Mesendoderm (in vitro differentiated cells): ENCODE measurements around the gene SUFU.
"Not testable (repeated sequence)": the region's sequence is repeated elsewhere in the genome, so short reads cannot be mapped to it uniquely, and the experiment has no call there.

Experiments used
- DNase-seq: peaks from one replicate; pipeline ENCODE4 v3.0.0; 2013
- H2AK5ac ChIP-seq: 2 replicates; pipeline ENCODE4 v1.6.1; 2013; ENCODE audit warnings: low read length, inconsistent platforms
- H2BK120ac ChIP-seq: 2 replicates; pipeline ENCODE4 v1.6.1; 2013; ENCODE audit warnings: low read depth, mild to moderate bottlenecking, low read length, moderate library complexity, mixed read lengths
- H2BK15ac ChIP-seq: replicated peaks from 2 replicates; pipeline ENCODE4 v1.6.1; 2013; ENCODE audit warnings: low read depth, mild to moderate bottlenecking, moderate library complexity
- H2BK5ac ChIP-seq: 2 replicates; pipeline ENCODE4 v1.6.1; 2013; ENCODE audit warnings: low read length, inconsistent platforms
- H3K18ac ChIP-seq: 2 replicates; pipeline ENCODE4 v1.6.1; 2013; ENCODE audit warnings: mild to moderate bottlenecking, low read length, mixed read lengths
- H3K23ac ChIP-seq: one replicate; pipeline ENCODE4 v1.6.1; 2013; ENCODE audit warnings: low read length
- H3K27ac ChIP-seq: 2 replicates; pipeline ENCODE4 v1.5.1; 2013; ENCODE audit warnings: low read depth, mild to moderate bottlenecking, inconsistent platforms, low read length, moderate library complexity
- H3K27me3 ChIP-seq: 2 replicates; pipeline ENCODE4 v1.6.1; 2013; ENCODE audit warnings: low read length, control low read depth, mild to moderate bottlenecking, inconsistent platforms; ENCODE audit not compliant: insufficient read depth, poor library complexity
- H3K36me3 ChIP-seq: 2 replicates; pipeline ENCODE4 v1.6.1; 2013; ENCODE audit warnings: low read length, inconsistent platforms; ENCODE audit not compliant: control insufficient read depth, insufficient read depth
- H3K4ac ChIP-seq: one replicate; pipeline ENCODE4 v1.6.1; 2013; ENCODE audit warnings: low read depth, mild to moderate bottlenecking, low read length, moderate library complexity
- H3K4me1 ChIP-seq: 2 replicates; pipeline ENCODE4 v1.6.1; 2013; ENCODE audit warnings: low read depth, low read length, inconsistent platforms; ENCODE audit not compliant: control insufficient read depth
- H3K4me2 ChIP-seq: 2 replicates; pipeline ENCODE4 v1.6.1; 2013; ENCODE audit warnings: low read length
- H3K4me3 ChIP-seq: 2 replicates; pipeline ENCODE4 v1.5.1; 2013; ENCODE audit warnings: mild to moderate bottlenecking, low read length
- H3K56ac ChIP-seq: one replicate; pipeline ENCODE4 v1.6.1; 2013; ENCODE audit warnings: low read length
- H3K79me1 ChIP-seq: 2 replicates; pipeline ENCODE4 v1.6.1; 2013; ENCODE audit warnings: low read length, inconsistent platforms
- H3K79me2 ChIP-seq: 2 replicates; pipeline ENCODE4 v1.6.1; 2013; ENCODE audit warnings: mild to moderate bottlenecking, low read length; ENCODE audit not compliant: control insufficient read depth, insufficient read depth
- H3K9ac ChIP-seq: 2 replicates; pipeline ENCODE4 v1.6.1; 2013; ENCODE audit warnings: low read length, inconsistent platforms
- H4K5ac ChIP-seq: one replicate; pipeline ENCODE4 v1.6.1; 2013; ENCODE audit warnings: low read length
- H4K8ac ChIP-seq: one replicate; pipeline ENCODE4 v1.6.1; 2013; ENCODE audit warnings: low read depth, mild to moderate bottlenecking, control low read depth, low read length, moderate library complexity
- WGBS: extraction: QIAGEN DNeasy Blood & Tissue Kit; methylation state at CpG from one replicate; pipeline ENCODE4 v1.1.7; 2013; ENCODE audit warnings: low lambda C conversion rate, missing lambda C conversion rate; ENCODE audit not compliant: insufficient coverage; ENCODE audit errors: extremely low coverage; 5-methylcytosine and 5-hydroxymethylcytosine counted together

SUFU gene

DNA sequence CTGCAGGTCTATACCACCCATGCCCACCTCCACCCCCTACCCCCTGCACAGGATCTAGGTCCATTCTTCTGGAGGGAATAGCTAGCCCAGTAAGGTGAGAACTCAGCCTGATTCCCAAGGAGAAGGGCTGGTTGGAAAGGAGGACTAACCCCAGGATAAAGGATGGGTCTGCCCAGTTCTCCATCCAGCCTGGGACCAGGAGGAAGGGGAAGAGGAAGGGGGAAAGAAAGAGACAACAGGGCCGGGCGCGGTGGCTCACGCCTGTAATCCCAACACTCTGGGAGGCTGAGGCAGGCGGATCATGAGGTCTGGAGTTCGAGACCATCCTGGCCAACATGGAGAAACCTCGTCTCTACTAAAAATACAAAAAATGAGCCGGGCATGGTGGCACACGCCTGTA lies 31.2 kb downstream of the SUFU start:
- not testable (repeated sequence) for H3K9ac ChIP-seq, H3K4me2 ChIP-seq, H3K27ac ChIP-seq, H4K8ac ChIP-seq, H3K18ac ChIP-seq, H3K79me2 ChIP-seq, H2BK5ac ChIP-seq, H3K79me1 ChIP-seq, H3K4me3 ChIP-seq, H3K56ac ChIP-seq, DNase-seq, H2BK15ac ChIP-seq, H3K23ac ChIP-seq, H3K4ac ChIP-seq, H2AK5ac ChIP-seq, H3K27me3 ChIP-seq, H3K4me1 ChIP-seq, H3K36me3 ChIP-seq, H4K5ac ChIP-seq, H2BK120ac ChIP-seq
- no CpG with 5 or more reads among the region's 9 CpGs for WGBS

DNA sequence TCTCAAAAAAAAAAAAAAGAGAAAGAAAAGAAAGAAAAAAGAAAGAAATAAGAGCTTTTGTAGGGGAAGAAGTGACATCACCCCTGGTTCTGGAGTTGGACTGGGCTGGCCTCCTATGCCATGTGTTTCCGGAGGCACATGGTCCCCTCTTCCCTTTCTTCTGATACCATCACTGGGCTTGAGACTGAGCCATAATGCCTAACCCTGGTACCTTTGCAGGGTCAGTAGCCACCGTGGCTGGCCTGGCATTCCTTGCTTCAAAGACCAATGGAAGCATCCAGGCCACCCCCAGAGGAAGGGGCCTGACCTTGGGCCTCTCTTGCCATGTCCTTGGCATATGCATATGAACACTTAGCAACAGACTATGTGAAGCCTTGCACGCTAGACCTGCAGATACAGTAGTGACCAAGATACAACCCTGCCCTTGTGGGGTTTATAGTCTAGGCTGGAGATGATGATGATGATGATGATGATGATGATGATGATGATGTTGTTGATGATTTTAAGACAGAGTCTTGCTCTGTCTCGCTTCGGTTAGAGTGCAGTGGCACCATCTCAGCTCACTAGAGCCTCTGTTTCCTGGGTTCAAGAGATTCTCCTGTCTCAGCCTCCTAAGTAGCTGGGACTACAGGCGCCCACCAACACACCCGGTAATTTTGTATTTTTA lies 31.8 kb downstream of the SUFU start:
- H3K18ac ChIP-seq = no peak overlapping the region
- no peak overlapping the region for H2AK5ac ChIP-seq
- H3K4ac ChIP-seq = no peak overlapping the region
- no peaks in the 10 kb centered on the region for H3K79me1 ChIP-seq
- H3K4me1 ChIP-seq = no peaks in the 10 kb centered on the region
- H2BK120ac ChIP-seq = no peak overlapping the region
- WGBS = no CpG with 5 or more reads among the region's 7 CpGs
- H4K8ac ChIP-seq = no peak overlapping the region
- H3K79me2 ChIP-seq = no peaks in the 10 kb centered on the region
- H3K4me2 ChIP-seq = no peak overlapping the region
- no peak overlapping the region for H3K4me3 ChIP-seq
- no peak overlapping the region for H2BK5ac ChIP-seq
- no peak overlapping the region for H3K56ac ChIP-seq
- no peak overlapping the region for H3K9ac ChIP-seq
- no peaks in the 10 kb centered on the region for H3K27me3 ChIP-seq
- H3K23ac ChIP-seq = no peak overlapping the region
- DNase-seq = no peak
- no peak overlapping the region for H2BK15ac ChIP-seq
- H3K27ac ChIP-seq = no peak overlapping the region
- H4K5ac ChIP-seq = no peak overlapping the region
- no peaks in the 10 kb centered on the region for H3K36me3 ChIP-seq

DNA sequence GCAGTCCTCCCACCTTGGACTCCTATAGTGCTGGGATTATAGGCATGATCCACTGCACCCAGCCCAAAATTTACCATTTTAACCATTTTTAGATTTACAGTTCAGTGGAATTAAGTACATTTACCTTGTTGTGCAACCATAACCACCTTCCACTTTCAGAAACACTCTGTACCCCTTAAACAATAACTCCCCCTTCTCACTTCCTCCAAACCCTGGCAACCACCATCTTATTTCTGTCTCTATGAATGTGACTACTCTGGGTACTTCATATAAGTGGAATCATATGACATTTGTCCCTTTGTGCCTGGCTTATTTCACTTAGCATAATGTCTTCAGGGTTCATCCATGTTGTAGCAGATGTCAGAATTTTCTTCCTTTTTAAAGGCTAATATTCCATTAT lies 33.6 kb downstream of the SUFU start:
- Histone ChIP-seq H4K8ac (no peak overlapping the region), H4K5ac (no peak overlapping the region)

DNA sequence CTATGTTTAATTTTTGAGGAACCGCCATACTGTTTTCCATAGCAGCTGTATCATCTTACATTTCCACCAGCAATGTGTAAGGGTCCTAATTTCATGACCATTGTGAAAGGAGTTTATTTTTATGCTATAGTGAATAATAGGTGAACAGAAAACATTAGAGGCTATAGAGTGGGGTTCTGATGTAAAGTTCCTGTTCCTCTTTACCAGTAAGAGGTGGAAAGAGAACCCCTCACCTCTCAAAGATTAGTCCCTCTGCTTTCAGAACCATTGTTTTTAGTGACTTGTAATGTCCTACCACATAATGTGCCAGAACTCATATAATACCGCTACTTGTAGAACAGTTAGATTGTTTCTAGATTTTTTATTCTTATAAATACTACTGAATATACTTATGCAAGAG lies 34.2 kb downstream of the SUFU start:
- Histone ChIP-seq H4K8ac (no peak overlapping the region), H3K23ac (no peak overlapping the region), H2BK5ac (no peak overlapping the region), H2BK120ac (no peak overlapping the region), H3K9ac (no peak overlapping the region), H3K4ac (no peak overlapping the region), H3K4me1 (no peaks in the 10 kb centered on the region), H3K79me1 (no peaks in the 10 kb centered on the region), H3K56ac (no peak overlapping the region), H3K4me3 (no peak overlapping the region), H3K27me3 (no peaks in the 10 kb centered on the region), H2AK5ac (no peak overlapping the region), H3K79me2 (no peaks in the 10 kb centered on the region), H3K4me2 (no peak overlapping the region), H2BK15ac (no peak overlapping the region), H4K5ac (no peak overlapping the region), H3K18ac (no peak overlapping the region), H3K27ac (no peak overlapping the region), H3K36me3 (no peaks in the 10 kb centered on the region)
- no CpG with 5 or more reads among the region's 2 CpGs for WGBS
- no peak for DNase-seq

More for the DNA sequence above, 33.6 kb downstream of the SUFU start:
- Histone ChIP-seq H2BK5ac (no peak overlapping the region), H3K27ac (no peak overlapping the region), H3K36me3 (no peaks in the 10 kb centered on the region), H2AK5ac (no peak overlapping the region), H3K4me1 (no peaks in the 10 kb centered on the region), H3K79me2 (no peaks in the 10 kb centered on the region), H2BK15ac (no peak overlapping the region), H3K4ac (no peak overlapping the region), H3K4me3 (no peak overlapping the region), H3K23ac (no peak overlapping the region), H2BK120ac (no peak overlapping the region), H3K4me2 (no peak overlapping the region), H3K79me1 (no peaks in the 10 kb centered on the region), H3K18ac (no peak overlapping the region), H3K27me3 (no peaks in the 10 kb centered on the region), H3K56ac (no peak overlapping the region), H3K9ac (no peak overlapping the region)
- DNase-seq = no peak

DNA sequence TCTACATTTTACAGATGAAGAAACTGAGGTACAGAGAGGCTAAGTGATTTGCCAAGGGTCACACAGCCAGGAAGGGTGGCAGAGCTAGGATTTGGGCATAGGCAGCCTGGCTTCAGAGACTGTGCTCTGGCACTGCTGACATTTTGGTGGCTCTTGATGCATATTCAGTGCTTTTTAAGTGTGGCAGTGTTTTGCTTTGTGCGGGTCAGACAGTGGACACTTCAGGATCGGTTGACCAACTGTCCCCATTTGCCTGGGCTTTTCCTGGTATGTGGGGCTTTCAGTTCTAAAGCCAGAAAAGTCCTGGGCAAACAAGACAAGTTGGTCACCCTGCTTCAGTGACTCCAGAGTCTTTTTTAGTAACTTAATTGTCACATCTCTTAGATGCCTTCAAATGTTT lies 35.0 kb downstream of the SUFU start:
- no peak overlapping the region for H2BK5ac ChIP-seq
- no peak overlapping the region for H3K23ac ChIP-seq
- H3K9ac ChIP-seq = no peak overlapping the region
- H3K4me2 ChIP-seq = no peak overlapping the region
- H3K79me2 ChIP-seq = no peaks in the 10 kb centered on the region
- no peak overlapping the region for H4K8ac ChIP-seq
- WGBS = no CpG with 5 or more reads among the region's 2 CpGs
- no peak overlapping the region for H3K56ac ChIP-seq
- H2BK15ac ChIP-seq = no peak overlapping the region
- H3K27ac ChIP-seq = no peak overlapping the region
- no peak overlapping the region for H2AK5ac ChIP-seq
- H3K79me1 ChIP-seq = no peaks in the 10 kb centered on the region
- no peak overlapping the region for H4K5ac ChIP-seq
- H3K4ac ChIP-seq = no peak overlapping the region
- H3K27me3 ChIP-seq = no peaks in the 10 kb centered on the region
- no peak overlapping the region for H2BK120ac ChIP-seq
- H3K4me3 ChIP-seq = no peak overlapping the region
- no peaks in the 10 kb centered on the region for H3K4me1 ChIP-seq
- H3K36me3 ChIP-seq = no peaks in the 10 kb centered on the region
- no peak for DNase-seq
- no peak overlapping the region for H3K18ac ChIP-seq

DNA sequence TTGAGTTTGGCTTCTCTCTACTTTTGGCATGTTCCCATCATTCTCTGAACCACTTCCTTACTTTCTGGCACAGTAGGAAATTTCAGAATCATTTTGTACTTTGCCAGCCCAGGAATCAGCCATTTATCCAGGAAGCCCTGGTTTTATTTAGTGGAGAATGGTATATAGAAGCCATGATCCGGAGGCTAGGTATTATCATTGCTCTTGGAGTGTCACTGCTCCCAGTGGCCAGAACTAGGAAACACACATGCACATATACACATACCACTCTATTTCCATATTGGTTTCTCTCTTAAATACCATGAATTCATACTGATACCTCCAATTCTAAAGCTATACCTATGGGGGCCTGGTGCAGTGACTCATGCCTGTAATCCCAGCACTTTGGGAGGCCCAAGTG lies 36.3 kb downstream of the SUFU start:
- WGBS = no CpG with 5 or more reads among the region's 1 CpG
- Histone ChIP-seq H3K4me2 (no peak overlapping the region), H3K36me3 (no peaks in the 10 kb centered on the region), H3K18ac (no peak overlapping the region), H3K79me1 (no peaks in the 10 kb centered on the region), H3K23ac (no peak overlapping the region), H2AK5ac (no peak overlapping the region), H3K4me1 (no peaks in the 10 kb centered on the region), H3K4me3 (no peak overlapping the region), H3K9ac (no peak overlapping the region), H3K56ac (no peak overlapping the region), H3K27ac (no peak overlapping the region), H2BK5ac (no peak overlapping the region), H4K8ac (no peak overlapping the region), H2BK120ac (no peak overlapping the region), H3K4ac (no peak overlapping the region), H3K27me3 (no peaks in the 10 kb centered on the region), H4K5ac (no peak overlapping the region), H2BK15ac (no peak overlapping the region), H3K79me2 (no peaks in the 10 kb centered on the region)
- no peak for DNase-seq
